Astrocyte of the spinal cord (primary cell): Measurements from ENCODE around the gene RBCK1.
"Not testable (repeated sequence)": the region's sequence is repeated elsewhere in the genome, so short reads cannot be mapped to it uniquely, and the experiment has no call there.

Experiments
- DNase-seq: peaks from one replicate; pipeline ENCODE4 v3.0.0; 2011; ENCODE audit warnings: low read depth, low spot score
- H3K4me3 ChIP-seq: 2 replicates; pipeline ENCODE4 v1.5.1; 2011; ENCODE audit warnings: low read depth, mild to moderate bottlenecking, low read length, moderate library complexity
- CTCF ChIP-seq: IDR thresholded peaks from 2 replicates; pipeline ENCODE4 v1.5.1; 2012; ENCODE audit warnings: low read depth, mild to moderate bottlenecking, low read length, inconsistent platforms
- in situ Hi-C: cut with HindIII; loops from 2 replicates; pipeline ENCODE4 v1.10.0; 2017; ENCODE audit warnings: low sequenced_read_pairs

Gene RBCK1

GRCh38 chr20:370977-371754 is 36.9 kb upstream of the RBCK1 start:
- no peak for TF ChIP-seq CTCF
- no peak overlapping the region for H3K4me3 ChIP-seq
- in situ Hi-C loops: no loop called here
- DNase-seq: no peak

DNA sequence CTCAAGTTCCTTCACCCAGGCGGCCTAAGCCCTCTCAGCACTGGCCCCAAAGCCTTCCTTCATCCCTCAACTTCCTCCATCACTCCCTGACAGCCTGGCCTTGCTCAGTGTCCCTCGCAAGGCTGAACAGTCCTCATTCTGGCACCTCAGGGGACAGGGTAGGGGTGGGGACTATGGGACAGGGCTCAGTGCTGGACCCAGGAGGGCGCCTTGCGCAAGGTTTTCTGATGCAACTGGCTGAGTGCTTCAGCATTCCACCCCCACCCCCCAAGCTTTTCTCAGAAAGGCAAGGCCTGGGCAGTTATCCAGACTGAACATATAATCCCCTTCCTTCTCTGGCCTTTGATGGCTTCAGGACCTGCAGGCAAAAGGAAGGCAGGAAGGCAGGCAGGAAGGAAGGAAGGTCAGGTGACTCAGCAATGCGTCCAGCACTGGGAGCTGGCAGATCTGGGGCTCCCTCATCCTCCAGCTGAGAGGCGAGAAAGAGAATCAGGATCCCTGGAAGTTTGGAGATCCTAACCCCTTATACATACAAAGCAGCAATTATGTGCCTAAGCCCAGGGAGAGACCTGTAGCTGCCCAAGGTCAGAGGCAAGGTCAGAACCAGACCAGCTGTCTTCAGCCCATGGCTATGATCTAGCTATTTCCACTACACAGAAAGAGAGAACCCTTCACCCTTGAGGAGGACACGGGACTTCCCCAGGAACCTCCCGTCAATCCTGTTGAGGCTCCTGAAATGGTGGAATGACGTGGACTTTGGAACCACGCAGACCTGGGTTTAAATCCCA is 36.1 kb upstream of the RBCK1 start:
- peak; percentile 73 for DNase-seq
- TF ChIP-seq CTCF: no peak
- no peak overlapping the region for H3K4me3 ChIP-seq
- in situ Hi-C loops: no loop called here

GRCh38 chr20:372543-373082 is 35.5 kb upstream of the RBCK1 start:
- H3K4me3 ChIP-seq, in situ Hi-C loops, DNase-seq: not testable (repeated sequence)

DNA sequence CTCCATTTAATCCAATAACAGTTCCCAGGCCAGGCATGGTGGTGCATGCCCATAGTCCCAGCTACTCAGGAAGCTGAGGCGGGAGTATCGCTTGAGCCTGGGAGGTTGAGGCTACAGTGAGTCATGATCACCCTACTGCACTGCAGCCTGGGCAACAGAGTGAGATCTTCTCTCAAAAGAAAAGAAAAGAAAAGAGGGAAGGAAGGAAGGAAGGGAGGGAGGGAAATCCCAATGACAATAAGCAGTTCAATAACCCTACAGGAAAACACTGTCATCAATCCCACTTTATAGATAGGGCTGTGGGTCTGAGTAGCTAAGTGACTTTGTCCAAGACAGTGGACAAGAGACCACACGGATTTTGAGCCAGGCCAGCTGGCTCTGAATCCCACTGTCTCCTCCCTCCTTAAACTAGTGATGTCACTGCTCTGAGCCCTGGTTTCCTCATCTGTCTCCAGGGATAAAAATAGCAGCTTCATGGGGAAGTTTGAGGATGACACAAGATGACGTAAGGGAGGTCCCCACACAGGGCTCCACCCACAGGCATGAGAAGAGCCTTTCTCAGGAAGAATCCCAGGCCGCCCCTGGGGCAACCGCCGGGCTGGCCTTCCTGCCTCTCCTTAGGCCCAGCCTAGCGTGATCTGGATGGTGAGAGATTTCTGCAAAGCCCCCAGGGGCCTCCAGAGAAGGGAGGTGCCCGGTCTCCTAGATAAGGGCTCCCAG is 34.8 kb upstream of the RBCK1 start:
- peak; percentile 69 for DNase-seq
- in situ Hi-C loops: no loop called here
- no peak overlapping the region for H3K4me3 ChIP-seq
- no peak for TF ChIP-seq CTCF

DNA sequence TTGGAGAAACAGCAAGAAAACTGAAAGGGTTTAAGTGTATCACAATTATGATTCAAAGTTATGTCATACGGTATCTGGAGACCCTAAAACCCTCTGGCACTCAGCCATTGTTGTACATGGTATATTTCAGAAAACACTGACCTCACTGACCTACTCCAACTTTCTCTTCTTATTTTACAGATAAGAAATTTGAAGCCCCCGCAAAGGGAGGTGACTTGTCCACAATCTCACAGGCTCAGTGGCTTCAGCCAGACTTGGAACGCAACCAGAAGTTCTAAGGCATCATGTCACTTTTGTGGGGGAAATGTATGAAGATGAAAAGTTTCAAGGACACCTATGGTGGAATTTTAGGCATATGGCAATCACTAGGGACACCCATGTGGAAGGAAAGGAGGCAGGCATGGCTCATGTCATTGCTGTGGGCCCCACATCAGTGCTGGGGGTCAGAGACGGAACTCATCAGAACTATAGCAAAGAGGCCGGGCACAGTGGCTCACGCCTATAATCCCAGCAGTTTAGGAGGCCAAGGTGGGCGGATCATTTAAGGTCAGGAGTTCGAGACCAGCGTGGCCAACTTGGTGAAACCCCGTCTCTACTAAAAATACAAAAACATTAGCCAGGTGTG is 32.7 kb upstream of the RBCK1 start:
- in situ Hi-C loops: no loop called here
- no peak for TF ChIP-seq CTCF

DNA sequence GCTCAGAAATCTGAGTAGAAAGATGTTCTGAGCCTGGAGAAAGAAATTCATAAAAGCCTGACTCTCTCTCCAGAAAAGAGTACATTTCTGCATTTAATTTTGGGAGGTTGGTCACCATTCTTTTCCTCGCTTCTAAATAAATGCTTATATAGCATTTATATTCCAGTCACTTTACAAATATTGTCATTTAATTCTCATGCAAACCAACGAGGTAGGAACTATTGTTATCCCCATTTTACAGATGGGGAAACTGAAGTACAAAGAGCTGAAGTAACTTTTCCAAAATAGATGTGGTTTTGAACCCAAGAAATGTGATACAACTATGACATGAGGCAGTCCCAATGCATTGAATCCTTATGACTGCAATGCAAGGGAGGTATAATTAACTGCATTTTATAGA is 32.0 kb upstream of the RBCK1 start:
- TF ChIP-seq CTCF: no peak
- DNase-seq: no peak
- in situ Hi-C loops: no loop called here
- H3K4me3 ChIP-seq: no peak overlapping the region

More for the DNA sequence above, 32.7 kb upstream of the RBCK1 start:
- no peak overlapping the region for H3K4me3 ChIP-seq
- DNase-seq: no peak
